Subcutaneous adipose tissue (tissue), 4 donors: ENCODE measurements around the gene DPPA2. TPM values are rescaled to one million over a fixed set of nuclear protein-coding genes. Genes with fewer than 3 reads are reported as not detected.

ENCODE experiments used
- total RNA-seq, 4 donors: library from RNA; depleted of rRNA; stranded (reverse); fragments of >200 nt; gene quantifications; one replicate each; pipeline ENCODE4 v1.1.0, GENCODE V29; 2016
- TF ChIP-seq, protein P1 (sequence below): fragments of 450-650 bp; IDR thresholded peaks from one replicate; pipeline ENCODE4 v1.5.1; 2016; ENCODE audit warnings: low read depth, mild to moderate bottlenecking, control low read depth, antibody characterized with exemption, moderate library complexity

The DPPA2 gene, protein sequence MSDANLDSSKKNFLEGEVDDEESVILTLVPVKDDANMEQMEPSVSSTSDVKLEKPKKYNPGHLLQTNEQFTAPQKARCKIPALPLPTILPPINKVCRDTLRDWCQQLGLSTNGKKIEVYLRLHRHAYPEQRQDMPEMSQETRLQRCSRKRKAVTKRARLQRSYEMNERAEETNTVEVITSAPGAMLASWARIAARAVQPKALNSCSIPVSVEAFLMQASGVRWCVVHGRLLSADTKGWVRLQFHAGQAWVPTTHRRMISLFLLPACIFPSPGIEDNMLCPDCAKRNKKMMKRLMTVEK
- not detected for total RNA-seq

DNA sequence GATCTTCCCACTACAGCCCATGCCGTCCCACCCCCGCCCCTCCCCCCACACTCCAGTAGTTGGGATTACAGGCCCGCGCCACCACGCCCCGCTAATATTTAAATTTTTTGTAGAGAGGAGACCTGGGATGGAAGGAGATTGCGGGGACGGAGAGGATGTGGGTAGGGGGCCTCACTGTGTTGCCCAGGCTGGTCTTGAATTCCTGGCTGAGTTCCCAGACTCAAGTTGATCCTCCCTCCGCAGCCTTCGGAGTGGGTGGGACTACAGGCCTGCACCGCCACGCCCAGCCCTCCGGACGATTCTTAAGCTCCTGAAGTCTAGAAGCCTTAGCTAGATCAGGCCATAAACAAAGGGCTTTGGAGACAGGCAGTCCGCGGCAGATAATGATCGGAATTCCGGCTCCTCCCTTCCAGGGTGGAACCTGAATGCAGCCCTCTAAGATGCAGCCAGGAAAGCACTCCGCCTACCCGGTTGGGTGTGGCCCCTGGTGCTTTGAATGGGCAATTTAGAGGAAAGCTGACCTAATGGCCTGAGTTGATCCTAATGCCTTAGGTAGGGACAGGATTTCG lies at the start of gene DPPA2:
Gene DPPA2 (minus strand): TSS at position 356 of the 569 bp plus-strand sequence. CDS start 1,975 bp downstream, outside the sequence.
- TF ChIP-seq, protein P1, sequence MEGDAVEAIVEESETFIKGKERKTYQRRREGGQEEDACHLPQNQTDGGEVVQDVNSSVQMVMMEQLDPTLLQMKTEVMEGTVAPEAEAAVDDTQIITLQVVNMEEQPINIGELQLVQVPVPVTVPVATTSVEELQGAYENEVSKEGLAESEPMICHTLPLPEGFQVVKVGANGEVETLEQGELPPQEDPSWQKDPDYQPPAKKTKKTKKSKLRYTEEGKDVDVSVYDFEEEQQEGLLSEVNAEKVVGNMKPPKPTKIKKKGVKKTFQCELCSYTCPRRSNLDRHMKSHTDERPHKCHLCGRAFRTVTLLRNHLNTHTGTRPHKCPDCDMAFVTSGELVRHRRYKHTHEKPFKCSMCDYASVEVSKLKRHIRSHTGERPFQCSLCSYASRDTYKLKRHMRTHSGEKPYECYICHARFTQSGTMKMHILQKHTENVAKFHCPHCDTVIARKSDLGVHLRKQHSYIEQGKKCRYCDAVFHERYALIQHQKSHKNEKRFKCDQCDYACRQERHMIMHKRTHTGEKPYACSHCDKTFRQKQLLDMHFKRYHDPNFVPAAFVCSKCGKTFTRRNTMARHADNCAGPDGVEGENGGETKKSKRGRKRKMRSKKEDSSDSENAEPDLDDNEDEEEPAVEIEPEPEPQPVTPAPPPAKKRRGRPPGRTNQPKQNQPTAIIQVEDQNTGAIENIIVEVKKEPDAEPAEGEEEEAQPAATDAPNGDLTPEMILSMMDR = no peak

DNA sequence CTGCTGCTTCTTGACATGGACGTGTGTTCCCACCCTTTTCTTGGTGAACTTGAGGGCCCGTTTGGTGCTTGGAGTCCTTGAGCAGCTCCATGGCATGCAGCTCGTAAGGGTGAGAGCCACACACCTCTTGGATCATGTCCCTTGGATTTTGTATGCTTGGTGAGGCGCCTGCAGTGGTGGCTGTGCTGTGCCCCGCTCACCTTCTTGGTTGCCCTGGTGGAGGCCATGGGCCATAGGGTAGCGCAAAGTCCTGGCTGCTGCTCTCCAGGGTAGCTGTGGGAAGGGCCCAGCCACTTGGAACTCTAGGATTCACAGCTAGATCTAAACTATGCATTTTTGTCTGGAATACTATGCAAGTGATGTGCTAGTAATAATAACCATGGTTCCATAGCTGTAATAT lies 47.8 kb upstream of the DPPA2 start:
- TF ChIP-seq, protein P1 = no peak

DNA sequence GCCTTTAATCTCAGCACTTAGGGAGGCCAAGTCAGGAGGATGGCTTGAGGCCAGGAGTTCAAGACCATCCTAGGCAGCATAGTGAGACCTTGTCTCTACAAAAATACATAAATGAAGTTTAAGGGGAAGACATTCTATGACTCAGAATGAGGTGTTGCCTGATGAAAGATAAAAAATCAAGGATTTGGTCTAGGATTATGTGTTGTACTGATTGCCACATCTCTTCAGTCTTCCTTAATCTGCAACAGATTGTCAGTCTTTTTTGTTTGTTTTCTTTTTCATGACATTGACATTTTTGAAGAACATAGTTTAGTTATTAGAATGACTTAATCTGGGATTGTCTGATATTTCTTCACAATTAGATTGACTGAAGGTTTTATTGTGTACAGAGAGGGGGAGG lies 47.3 kb upstream of the DPPA2 start:
- TF ChIP-seq, protein P1 = no peak

DNA sequence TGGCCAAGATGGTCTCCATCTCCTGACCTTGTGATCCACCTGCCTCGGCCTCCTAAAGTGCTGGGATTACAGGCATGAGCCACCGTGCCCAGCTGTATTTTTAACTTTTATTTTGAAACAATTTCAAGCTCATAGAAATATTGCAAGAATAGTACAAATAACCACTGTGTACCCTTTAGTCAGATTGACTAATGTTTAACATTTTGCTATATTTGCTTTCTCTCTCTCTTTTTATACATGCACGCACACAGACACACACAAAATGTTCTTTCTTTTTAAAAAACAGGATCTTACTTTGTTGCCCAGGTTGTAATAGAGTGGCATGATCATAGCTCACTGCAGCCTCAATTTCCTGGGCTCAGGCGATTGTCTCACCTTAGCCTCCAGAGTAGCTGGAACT lies 46.5 kb upstream of the DPPA2 start:
- TF ChIP-seq, protein P1 = no peak

DNA sequence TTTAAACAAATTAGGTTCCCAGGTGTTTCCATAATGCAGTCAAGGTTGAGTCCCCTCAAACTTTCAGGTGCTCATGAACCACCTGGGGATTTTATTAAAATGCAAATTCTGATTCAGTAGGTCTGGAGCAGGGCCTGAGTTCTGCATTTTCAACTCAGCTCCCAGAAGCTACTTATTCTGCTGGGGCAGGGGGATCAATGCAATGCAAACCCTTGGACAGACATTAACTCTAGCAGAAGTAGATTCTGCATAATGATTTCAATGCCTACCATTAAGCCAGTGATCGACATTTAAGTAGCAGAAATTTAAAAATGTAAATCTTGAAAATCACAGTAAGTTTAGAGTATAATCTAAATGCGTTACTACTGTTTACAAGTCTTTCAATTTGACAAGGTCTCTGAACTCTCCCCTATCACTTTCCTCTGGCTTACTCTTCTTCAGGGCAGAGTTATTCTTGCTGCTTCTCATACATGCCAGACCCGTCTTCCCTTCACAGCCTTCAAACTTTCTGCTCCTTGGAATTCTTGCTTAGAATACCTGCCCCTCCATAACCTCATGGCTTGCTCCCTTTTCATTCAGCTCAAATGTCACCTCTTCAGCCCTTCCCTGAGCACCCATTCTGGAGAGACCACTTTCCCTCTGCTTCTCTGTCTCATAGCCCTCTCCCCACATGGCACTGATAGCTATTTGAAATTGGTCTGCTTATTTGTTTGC lies 40.3 kb upstream of the DPPA2 start:
- TF ChIP-seq, protein P1 = no peak

DNA sequence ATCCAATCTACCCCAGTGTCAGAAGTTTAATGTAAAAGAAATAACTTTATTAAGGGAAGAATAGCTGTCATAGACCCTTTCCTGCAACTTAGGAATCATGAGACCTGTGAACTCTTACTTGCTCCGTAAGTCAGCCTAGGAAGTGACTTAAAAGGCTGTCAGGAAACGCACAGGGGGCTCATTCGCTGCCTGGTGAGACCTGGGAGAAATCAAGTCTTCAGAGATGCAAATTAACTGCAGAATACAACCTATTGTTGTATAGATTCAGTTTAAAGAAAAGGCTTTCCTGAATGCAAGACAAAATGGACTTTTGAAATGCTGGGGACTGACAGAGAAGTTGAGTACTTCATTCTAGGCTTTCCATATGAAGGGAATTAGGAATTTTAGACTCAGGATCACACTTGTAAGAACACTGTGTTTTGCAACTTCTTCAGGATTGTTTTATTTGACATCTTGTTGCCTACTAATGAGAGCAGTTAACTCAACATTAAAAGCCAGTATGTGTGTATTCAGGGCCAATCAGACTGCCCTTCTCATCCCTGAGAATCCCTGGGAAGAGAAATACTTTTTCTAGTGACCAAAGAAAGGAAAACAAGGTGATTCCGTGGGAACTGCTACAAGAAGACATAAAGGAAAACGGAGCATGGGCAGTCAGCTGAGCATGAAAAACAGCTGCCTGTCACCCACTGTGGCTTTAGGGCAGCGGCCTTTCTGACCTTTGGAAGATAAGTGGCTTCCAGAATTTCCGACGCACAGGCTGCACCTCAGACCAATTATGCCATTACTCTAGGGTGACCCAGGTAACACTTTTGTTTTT lies 39.5 kb upstream of the DPPA2 start:
- TF ChIP-seq, protein P1 = no peak

DNA sequence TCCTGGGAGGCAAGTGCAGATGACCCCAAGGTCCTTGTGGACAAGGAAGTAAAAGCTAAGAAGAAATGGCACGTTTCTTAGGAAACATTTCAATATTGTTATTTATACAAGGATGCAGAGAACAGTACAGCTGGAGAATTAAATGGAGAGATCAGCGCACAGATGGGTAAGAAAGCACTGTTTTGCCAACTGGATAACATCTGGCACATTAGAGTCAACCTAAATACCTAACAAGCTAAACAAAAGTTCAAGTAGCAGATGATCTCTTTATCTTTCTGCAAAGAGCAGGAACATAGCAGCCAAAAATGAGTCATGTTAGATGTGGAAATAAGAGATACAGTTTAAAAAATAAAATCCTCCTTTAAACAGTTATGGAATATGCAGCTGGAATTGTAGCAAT lies 36.7 kb upstream of the DPPA2 start:
- TF ChIP-seq, protein P1 = no peak
